ENCODE results near the gene CCDC47.

DNA sequence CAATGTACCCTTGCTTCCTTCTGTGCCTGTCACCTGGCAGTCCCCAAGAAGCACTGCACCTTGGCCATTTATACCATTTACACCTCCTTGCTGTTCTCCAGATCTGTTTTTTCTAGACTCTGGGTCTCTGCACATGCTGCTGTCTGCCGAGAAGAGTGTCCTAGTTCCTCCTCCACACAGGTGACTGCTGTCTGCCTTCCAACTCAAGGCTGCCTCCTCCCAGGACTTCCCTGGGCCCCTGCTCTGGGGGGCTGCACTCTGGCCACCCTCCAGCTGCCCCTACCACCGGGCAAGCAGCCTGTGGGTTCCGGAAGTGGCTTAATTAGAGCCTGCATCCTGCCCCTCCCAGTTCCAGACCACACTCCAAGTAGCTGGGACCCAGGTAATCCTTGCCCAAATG is 67.7 kb downstream of the CCDC47 start:
- TF ChIP-seq, protein P1, sequence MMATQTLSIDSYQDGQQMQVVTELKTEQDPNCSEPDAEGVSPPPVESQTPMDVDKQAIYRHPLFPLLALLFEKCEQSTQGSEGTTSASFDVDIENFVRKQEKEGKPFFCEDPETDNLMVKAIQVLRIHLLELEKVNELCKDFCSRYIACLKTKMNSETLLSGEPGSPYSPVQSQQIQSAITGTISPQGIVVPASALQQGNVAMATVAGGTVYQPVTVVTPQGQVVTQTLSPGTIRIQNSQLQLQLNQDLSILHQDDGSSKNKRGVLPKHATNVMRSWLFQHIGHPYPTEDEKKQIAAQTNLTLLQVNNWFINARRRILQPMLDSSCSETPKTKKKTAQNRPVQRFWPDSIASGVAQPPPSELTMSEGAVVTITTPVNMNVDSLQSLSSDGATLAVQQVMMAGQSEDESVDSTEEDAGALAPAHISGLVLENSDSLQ (IDR thresholded peaks at IDR 0.05), result no peak
- TF ChIP-seq SUZ12 (IDR thresholded peaks at IDR 0.05), result no peak
- no peak for TF ChIP-seq BHLHE40 (IDR thresholded peaks at IDR 0.05; ENCODE audit: borderline replicate concordance)
- no peak for TF ChIP-seq NFRKB (IDR thresholded peaks at IDR 0.05)

Data from HEK293T (cell line).